KMS-11 (cell line): ENCODE data around the gene CA9.

ENCODE experiments used
- H2AFZ ChIP-seq: fragments of 200-600 bp; sonication (generic); 2 replicates; pipeline ENCODE4 v1.6.1; 2016; ENCODE audit warnings: antibody characterized with exemption, mixed run types, low read depth
- H3K27ac ChIP-seq: fragments of 200-600 bp; sonication (generic); 2 replicates; pipeline ENCODE4 v1.6.1; 2016; ENCODE audit warnings: mild to moderate bottlenecking, mixed run types
- H3K27me3 ChIP-seq: fragments of 200-600 bp; sonication (generic); 2 replicates; pipeline ENCODE4 v1.6.1; 2017; ENCODE audit warnings: mild to moderate bottlenecking, low read depth, mixed run types, moderate library complexity; ENCODE audit not compliant: insufficient read depth
- H3K36me3 ChIP-seq: fragments of 200-600 bp; sonication (generic); 2 replicates; pipeline ENCODE4 v1.6.1; 2017; ENCODE audit warnings: mild to moderate bottlenecking, mixed run types; ENCODE audit not compliant: insufficient read depth
- H3K4me1 ChIP-seq: fragments of 200-600 bp; sonication (generic); 2 replicates; pipeline ENCODE4 v1.6.1; 2016; ENCODE audit warnings: mild to moderate bottlenecking, low read depth, mixed run types; ENCODE audit not compliant: poor library complexity, severe bottlenecking
- H3K4me2 ChIP-seq: fragments of 200-600 bp; sonication (generic); 2 replicates; pipeline ENCODE4 v1.7.0; 2016; ENCODE audit warnings: mild to moderate bottlenecking, mixed run types
- H3K4me3 ChIP-seq: fragments of 200-600 bp; sonication (generic); IDR thresholded peaks from 2 replicates; pipeline ENCODE4 v1.6.1; 2017; ENCODE audit warnings: low read depth, low read length, mixed read lengths; ENCODE audit not compliant: insufficient read depth
- H3K79me2 ChIP-seq: fragments of 200-600 bp; sonication (generic); 2 replicates; pipeline ENCODE4 v1.6.1; 2016; ENCODE audit warnings: low read depth, mixed run types; ENCODE audit not compliant: insufficient read depth
- H3K9ac ChIP-seq: fragments of 200-600 bp; sonication (generic); 2 replicates; pipeline ENCODE4 v1.6.1; 2016; ENCODE audit warnings: mild to moderate bottlenecking, mixed run types
- H4K20me1 ChIP-seq: fragments of 200-600 bp; sonication (generic); 2 replicates; pipeline ENCODE4 v1.6.1; 2016; ENCODE audit warnings: mild to moderate bottlenecking, mixed run types; ENCODE audit not compliant: insufficient read depth
- TF ChIP-seq, protein P1 (sequence below): fragments of 200-600 bp; sonication (generic); conservative IDR thresholded peaks from 2 replicates; pipeline ENCODE4 v1.6.1; 2017; ENCODE audit warnings: low read depth, mild to moderate bottlenecking, antibody characterized with exemption, low read length, moderate library complexity, mixed read lengths

CA9 gene

DNA sequence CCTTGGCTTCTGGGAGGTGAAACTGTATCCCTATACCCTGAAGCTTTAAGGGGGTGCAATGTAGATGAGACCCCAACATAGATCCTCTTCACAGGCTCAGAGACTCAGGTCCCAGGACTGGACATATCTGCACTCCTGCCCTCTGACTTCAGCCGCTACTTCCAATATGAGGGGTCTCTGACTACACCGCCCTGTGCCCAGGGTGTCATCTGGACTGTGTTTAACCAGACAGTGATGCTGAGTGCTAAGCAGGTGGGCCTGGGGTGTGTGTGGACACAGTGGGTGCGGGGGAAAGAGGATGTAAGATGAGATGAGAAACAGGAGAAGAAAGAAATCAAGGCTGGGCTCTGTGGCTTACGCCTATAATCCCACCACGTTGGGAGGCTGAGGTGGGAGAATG is 5.4 kb downstream of the CA9 start:
- Histone ChIP-seq H3K4me2 (no peak overlapping the region), H3K79me2 (no peaks in the 10 kb centered on the region), H2AFZ (no peak overlapping the region), H3K27me3 (no peaks in the 10 kb centered on the region), H3K9ac (no peak overlapping the region), H4K20me1 (no peaks in the 10 kb centered on the region), H3K4me1 (no peaks in the 10 kb centered on the region), H3K36me3 (no peaks in the 10 kb centered on the region), H3K27ac (no peak overlapping the region), H3K4me3 (no peak overlapping the region)
- TF ChIP-seq, protein P1, sequence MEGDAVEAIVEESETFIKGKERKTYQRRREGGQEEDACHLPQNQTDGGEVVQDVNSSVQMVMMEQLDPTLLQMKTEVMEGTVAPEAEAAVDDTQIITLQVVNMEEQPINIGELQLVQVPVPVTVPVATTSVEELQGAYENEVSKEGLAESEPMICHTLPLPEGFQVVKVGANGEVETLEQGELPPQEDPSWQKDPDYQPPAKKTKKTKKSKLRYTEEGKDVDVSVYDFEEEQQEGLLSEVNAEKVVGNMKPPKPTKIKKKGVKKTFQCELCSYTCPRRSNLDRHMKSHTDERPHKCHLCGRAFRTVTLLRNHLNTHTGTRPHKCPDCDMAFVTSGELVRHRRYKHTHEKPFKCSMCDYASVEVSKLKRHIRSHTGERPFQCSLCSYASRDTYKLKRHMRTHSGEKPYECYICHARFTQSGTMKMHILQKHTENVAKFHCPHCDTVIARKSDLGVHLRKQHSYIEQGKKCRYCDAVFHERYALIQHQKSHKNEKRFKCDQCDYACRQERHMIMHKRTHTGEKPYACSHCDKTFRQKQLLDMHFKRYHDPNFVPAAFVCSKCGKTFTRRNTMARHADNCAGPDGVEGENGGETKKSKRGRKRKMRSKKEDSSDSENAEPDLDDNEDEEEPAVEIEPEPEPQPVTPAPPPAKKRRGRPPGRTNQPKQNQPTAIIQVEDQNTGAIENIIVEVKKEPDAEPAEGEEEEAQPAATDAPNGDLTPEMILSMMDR, result no peak

DNA sequence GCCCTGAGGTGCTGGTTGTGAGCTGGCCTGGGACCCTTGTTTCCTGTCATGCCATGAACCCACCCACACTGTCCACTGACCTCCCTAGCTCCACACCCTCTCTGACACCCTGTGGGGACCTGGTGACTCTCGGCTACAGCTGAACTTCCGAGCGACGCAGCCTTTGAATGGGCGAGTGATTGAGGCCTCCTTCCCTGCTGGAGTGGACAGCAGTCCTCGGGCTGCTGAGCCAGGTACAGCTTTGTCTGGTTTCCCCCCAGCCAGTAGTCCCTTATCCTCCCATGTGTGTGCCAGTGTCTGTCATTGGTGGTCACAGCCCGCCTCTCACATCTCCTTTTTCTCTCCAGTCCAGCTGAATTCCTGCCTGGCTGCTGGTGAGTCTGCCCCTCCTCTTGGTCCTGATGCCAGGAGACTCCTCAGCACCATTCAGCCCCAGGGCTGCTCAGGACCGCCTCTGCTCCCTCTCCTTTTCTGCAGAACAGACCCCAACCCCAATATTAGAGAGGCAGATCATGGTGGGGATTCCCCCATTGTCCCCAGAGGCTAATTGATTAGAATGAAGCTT is 6.1 kb downstream of the CA9 start:
- no peak overlapping the region for H3K4me3 ChIP-seq
- H2AFZ ChIP-seq, result no peak overlapping the region
- no peaks in the 10 kb centered on the region for H3K36me3 ChIP-seq
- no peak overlapping the region for H3K4me2 ChIP-seq
- H3K27ac ChIP-seq, result no peak overlapping the region
- no peaks in the 10 kb centered on the region for H3K4me1 ChIP-seq
- TF ChIP-seq, protein P1, result no peak
- no peaks in the 10 kb centered on the region for H3K27me3 ChIP-seq
- no peaks in the 10 kb centered on the region for H4K20me1 ChIP-seq
- H3K9ac ChIP-seq, result no peak overlapping the region
- no peaks in the 10 kb centered on the region for H3K79me2 ChIP-seq

DNA sequence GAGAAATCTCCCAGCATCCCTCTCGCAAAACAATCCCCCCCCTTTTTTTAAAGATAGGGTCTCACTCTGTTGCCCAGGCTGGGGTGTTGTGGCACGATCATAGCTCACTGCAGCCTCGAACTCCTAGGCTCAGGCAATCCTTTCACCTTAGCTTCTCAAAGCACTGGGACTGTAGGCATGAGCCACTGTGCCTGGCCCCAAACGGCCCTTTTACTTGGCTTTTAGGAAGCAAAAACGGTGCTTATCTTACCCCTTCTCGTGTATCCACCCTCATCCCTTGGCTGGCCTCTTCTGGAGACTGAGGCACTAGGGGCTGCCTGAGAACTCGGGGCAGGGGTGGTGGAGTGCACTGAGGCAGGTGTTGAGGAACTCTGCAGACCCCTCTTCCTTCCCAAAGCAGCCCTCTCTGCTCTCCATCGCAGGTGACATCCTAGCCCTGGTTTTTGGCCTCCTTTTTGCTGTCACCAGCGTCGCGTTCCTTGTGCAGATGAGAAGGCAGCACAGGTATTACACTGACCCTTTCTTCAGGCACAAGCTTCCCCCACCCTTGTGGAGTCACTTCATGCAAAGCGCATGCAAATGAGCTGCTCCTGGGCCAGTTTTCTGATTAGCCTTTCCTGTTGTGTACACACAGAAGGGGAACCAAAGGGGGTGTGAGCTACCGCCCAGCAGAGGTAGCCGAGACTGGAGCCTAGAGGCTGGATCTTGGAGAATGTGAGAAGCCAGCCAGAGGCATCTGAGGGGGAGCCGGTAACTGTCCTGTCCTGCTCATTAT is 6.8 kb downstream of the CA9 start:
- H3K4me3 ChIP-seq, result no peak overlapping the region
- H3K27me3 ChIP-seq, result no peaks in the 10 kb centered on the region
- H4K20me1 ChIP-seq, result no peaks in the 10 kb centered on the region
- no peak overlapping the region for H3K4me2 ChIP-seq
- H2AFZ ChIP-seq, result no peak overlapping the region
- no peaks in the 10 kb centered on the region for H3K4me1 ChIP-seq
- no peak overlapping the region for H3K27ac ChIP-seq
- H3K79me2 ChIP-seq, result no peaks in the 10 kb centered on the region
- TF ChIP-seq, protein P1, result no peak
- H3K36me3 ChIP-seq, result no peaks in the 10 kb centered on the region
- H3K9ac ChIP-seq, result no peak overlapping the region

DNA sequence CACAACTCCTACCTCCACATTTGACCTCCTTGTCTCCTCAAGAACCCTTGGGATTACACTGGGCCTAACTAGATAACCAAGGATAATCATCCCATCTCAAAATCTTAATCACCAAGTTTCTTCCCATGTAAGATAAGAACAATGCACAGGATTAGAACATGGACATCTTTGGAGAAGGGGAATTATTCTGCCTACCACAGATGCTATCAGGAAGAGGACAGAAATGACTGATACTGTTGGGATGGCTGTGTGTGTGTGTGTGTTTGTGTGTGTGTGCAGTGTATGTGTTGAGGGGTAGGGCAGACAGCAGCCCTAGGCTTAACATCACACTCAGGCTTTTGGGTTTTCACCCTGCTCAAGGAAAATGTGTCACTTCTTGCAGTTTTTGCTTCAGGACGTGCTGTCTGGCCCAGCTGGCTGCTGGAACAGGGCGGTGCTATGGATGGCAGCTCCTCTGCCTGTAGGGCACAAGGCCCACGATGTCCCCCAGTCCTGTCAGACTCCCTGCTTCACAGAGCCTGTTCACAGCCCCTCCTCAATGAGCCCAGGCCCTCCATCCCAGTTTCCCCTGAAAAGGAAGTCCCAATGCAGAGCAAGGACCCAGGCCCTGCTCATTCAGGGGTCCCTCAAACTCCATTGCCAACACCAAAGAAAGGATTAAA is 7.7 kb downstream of the CA9 start:
- H3K27ac ChIP-seq, result no peak overlapping the region
- H4K20me1 ChIP-seq, result no peaks in the 10 kb centered on the region
- H2AFZ ChIP-seq, result no peak overlapping the region
- H3K36me3 ChIP-seq, result no peaks in the 10 kb centered on the region
- no peaks in the 10 kb centered on the region for H3K4me1 ChIP-seq
- no peaks in the 10 kb centered on the region for H3K27me3 ChIP-seq
- H3K79me2 ChIP-seq, result no peaks in the 10 kb centered on the region
- no peak overlapping the region for H3K9ac ChIP-seq
- no peak overlapping the region for H3K4me3 ChIP-seq
- TF ChIP-seq, protein P1, result no peak
- no peak overlapping the region for H3K4me2 ChIP-seq
